ENCODE data around the gene PPP1R14D.

DNA sequence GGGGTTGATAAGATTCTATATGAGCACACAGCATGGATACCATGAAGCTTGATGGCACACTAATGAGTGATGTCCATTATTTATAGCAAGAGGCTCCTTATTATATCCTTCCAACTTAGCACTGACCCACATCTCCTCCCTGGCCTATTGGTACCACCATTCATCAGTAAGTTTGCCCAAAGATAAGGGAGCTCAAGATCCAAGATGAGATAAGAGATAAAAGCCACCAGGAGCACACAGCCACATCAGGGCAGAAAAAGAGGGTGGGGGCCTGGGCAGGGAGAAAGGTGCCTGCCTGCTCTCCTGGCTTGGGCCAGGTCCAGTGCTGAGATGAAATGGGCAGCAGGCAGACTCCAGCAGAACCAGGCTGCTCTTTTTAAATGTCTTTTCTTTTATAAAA, 4.4 kb upstream of the PPP1R14D start:
- TF ChIP-seq POLR2A (IDR thresholded peaks at IDR 0.05; ENCODE audit: low read depth) (no peak), EP300 (IDR thresholded peaks at IDR 0.05) (no peak)
- TF ChIP-seq, protein P1, sequence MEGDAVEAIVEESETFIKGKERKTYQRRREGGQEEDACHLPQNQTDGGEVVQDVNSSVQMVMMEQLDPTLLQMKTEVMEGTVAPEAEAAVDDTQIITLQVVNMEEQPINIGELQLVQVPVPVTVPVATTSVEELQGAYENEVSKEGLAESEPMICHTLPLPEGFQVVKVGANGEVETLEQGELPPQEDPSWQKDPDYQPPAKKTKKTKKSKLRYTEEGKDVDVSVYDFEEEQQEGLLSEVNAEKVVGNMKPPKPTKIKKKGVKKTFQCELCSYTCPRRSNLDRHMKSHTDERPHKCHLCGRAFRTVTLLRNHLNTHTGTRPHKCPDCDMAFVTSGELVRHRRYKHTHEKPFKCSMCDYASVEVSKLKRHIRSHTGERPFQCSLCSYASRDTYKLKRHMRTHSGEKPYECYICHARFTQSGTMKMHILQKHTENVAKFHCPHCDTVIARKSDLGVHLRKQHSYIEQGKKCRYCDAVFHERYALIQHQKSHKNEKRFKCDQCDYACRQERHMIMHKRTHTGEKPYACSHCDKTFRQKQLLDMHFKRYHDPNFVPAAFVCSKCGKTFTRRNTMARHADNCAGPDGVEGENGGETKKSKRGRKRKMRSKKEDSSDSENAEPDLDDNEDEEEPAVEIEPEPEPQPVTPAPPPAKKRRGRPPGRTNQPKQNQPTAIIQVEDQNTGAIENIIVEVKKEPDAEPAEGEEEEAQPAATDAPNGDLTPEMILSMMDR (IDR thresholded peaks at IDR 0.05) = no peak
